ENCODE measurements around the gene FUT7.
"Not testable (repeated sequence)": the region's sequence is repeated elsewhere in the genome, so short reads cannot be mapped to it uniquely, and the experiment has no call there.

The FUT7 gene

DNA sequence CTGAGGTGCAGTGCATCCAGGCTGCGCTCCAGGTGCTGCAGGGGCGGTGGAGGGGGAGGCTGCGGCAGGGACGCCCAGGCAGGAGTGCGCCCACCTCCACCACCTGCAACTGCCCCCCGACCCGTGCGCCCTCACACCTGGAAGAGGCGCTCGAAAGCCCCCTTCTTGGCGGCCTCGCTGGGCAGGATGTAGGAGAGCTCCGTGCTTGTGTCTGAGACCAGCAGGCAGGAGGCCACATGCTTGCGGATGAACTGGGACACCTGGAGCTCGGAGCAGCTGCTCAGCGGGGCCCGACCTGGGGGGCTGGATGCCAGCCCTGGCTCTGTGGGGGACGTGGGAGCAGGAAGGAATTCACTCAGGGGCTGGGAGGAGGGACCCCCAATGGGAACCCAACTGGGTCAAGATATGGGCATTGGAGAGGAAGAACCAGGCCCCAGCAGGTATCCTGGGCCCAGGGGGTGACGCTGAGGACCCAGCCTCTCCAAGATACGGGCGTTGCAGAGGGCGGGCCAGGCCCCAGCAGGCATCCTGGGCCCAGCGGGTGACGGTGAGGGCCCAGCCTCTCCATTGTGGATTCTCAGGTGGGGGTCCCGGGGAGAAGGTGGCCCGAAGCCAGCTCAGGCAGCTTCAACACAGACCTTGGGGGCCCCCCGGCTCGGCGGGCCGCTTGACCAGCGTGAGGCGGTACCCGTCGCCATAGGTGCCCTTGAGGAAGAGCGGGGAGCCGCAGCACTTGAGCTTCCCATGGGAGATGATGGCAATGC, 16.9 kb downstream of the FUT7 start:
- Mint-ChIP-seq H3K4me3 (no peak overlapping the region), H3K27me3 (no peaks in the 10 kb centered on the region), H3K4me1 (no peaks in the 10 kb centered on the region), H3K36me3 (ENCODE audit: low read depth) (no peaks in the 10 kb centered on the region), H3K9me3 (no peaks in the 10 kb centered on the region), H3K27ac (no peak overlapping the region)
- DNase-seq (no peak), ATAC-seq (no peak)

DNA sequence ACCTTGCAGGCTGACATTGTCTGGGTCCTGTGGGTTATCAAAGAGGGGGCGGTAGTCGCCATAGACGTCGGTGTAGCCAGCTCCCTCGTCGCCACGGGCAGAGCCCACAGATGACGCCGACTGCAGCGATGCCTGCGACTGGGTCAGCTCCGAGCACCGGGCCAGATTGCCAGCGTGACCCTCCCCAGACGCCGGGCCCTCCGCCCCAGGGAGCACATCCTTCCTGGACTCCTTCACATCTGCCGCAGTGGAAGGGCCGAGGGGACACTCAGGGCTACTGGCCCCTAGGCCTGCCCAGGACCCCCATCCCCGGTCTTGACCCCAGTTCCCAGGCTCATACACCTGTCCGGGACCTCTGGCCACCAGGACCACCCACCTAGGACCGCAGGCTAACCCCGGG, 17.7 kb downstream of the FUT7 start:
- Mint-ChIP-seq H3K27ac (no peak overlapping the region), H3K9me3 (no peaks in the 10 kb centered on the region)
- no peak for DNase-seq

GRCh38 chr9:137013571-137013940, 18.3 kb downstream of the FUT7 start:
- Mint-ChIP-seq H3K27me3 (no peaks in the 10 kb centered on the region), H3K4me3 (no peak overlapping the region), H3K36me3 (ENCODE audit: low read depth) (no peaks in the 10 kb centered on the region), H3K9me3 (no peaks in the 10 kb centered on the region), H3K27ac (no peak overlapping the region), H3K4me1 (no peaks in the 10 kb centered on the region)
- ATAC-seq: no peak
- no peak for DNase-seq

More for the DNA sequence above, 17.7 kb downstream of the FUT7 start:
- Mint-ChIP-seq H3K36me3 (ENCODE audit: low read depth) (no peaks in the 10 kb centered on the region), H3K27me3 (no peaks in the 10 kb centered on the region), H3K4me1 (no peaks in the 10 kb centered on the region), H3K4me3 (no peak overlapping the region)
- no peak for ATAC-seq

- Mint-ChIP-seq H3K4me1 (no peaks in the 10 kb centered on the region), H3K4me3 (no peak overlapping the region), H3K9me3 (no peaks in the 10 kb centered on the region), H3K27me3 (no peaks in the 10 kb centered on the region), H3K27ac (no peak overlapping the region), H3K36me3 (ENCODE audit: low read depth) (no peaks in the 10 kb centered on the region)
- ATAC-seq: no peak
- DNase-seq: no peak
Observed at GRCh38 chr9:137012694-137013570, 19.0 kb downstream of the FUT7 start.

DNA sequence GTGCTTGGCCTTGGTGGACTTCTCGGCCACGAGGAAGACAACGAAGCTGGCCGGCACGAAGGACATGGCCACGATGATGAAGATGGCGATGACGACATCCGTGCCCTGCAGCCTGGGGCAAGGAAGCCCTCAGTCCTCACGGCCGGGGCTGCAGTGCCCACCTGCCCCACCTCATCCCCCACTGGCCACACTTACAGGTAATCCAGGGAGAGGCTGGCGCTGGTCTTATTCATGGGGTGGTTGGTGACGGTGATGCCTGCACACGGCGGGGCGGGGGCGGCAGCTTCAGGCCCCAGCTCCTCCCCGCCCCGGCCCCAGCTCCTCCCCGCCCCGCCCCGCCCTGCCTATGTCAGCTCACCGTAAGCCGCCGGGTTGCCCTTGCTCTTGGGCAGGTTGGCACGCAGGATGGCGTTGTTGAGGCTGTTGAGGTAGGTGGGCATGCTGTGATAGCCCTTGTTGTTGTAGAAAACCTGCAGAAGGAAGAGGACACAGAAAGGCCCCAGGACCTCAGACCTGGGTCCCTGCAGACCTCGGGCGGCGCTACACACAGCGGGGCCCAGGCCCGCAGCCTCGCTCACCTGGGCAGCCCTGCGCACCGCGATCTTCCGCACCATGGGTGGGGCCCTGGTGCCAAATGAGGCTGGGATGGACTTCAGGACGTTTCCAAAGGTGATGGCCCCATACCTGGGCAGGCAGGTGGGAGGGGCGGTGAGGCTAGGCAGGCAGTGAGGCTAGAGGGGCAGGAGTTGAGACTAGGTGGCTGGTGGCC, 19.8 kb downstream of the FUT7 start:
- H3K27me3 Mint-ChIP-seq: no peaks in the 10 kb centered on the region
- H3K9me3 Mint-ChIP-seq: no peaks in the 10 kb centered on the region
- H3K27ac Mint-ChIP-seq: no peak overlapping the region
- DNase-seq (no peak), ATAC-seq (no peak)
- no peaks in the 10 kb centered on the region for H3K36me3 Mint-ChIP-seq (ENCODE audit: low read depth)
- no peak overlapping the region for H3K4me3 Mint-ChIP-seq
- H3K4me1 Mint-ChIP-seq: no peaks in the 10 kb centered on the region

DNA sequence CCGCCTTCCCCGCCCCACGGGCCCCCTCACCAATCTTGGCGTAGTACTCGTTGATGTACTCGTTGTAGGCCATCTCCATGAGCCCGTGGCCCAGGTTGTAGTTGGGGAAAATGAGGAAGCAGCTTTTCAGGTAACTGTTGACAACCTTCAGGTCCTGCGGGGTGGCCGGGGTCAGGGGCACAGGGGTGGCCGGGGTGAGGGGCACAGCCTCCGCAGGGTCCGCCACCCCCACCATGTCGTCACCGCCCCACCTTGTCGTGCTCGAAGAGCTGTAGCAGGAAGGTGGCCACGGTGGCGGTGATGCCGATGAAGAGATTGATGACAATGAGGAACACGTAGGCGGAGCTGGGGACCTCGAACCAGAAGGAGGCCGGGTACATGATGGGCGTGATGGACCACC, 20.7 kb downstream of the FUT7 start:
- no peaks in the 10 kb centered on the region for H3K36me3 Mint-ChIP-seq (ENCODE audit: low read depth)
- no peak overlapping the region for H3K27ac Mint-ChIP-seq
- ATAC-seq (no peak), DNase-seq (no peak)
- H3K27me3 Mint-ChIP-seq: no peaks in the 10 kb centered on the region
- peaks cover 5% of the 10 kb centered on the region for H3K4me1 Mint-ChIP-seq
- no peaks in the 10 kb centered on the region for H3K9me3 Mint-ChIP-seq
- H3K4me3 Mint-ChIP-seq: no peak overlapping the region

- ATAC-seq (no peak), DNase-seq (no peak)
- Mint-ChIP-seq H3K9me3 (no peaks in the 10 kb centered on the region), H3K4me3 (no peak overlapping the region), H3K27ac (no peak overlapping the region), H3K36me3 (ENCODE audit: low read depth) (no peaks in the 10 kb centered on the region), H3K4me1 (peaks cover 9% of the 10 kb centered on the region), H3K27me3 (no peaks in the 10 kb centered on the region)
Observed at GRCh38 chr9:137009938-137010732, 21.8 kb downstream of the FUT7 start.

- Mint-ChIP-seq H3K9me3 (no peaks in the 10 kb centered on the region), H3K36me3 (ENCODE audit: low read depth) (no peaks in the 10 kb centered on the region), H3K27ac (no peak overlapping the region), H3K27me3 (no peaks in the 10 kb centered on the region), H3K4me1 (peaks cover 14% of the 10 kb centered on the region), H3K4me3 (no peak overlapping the region)
- ATAC-seq (no peak), DNase-seq (no peak)
Observed at GRCh38 chr9:137009217-137009616, 22.7 kb downstream of the FUT7 start.

GRCh38 chr9:137008312-137008711, 23.6 kb downstream of the FUT7 start:
- no peak for ATAC-seq
- H3K36me3 Mint-ChIP-seq (ENCODE audit: low read depth): no peaks in the 10 kb centered on the region
- no peak overlapping the region for H3K4me3 Mint-ChIP-seq

DNA sequence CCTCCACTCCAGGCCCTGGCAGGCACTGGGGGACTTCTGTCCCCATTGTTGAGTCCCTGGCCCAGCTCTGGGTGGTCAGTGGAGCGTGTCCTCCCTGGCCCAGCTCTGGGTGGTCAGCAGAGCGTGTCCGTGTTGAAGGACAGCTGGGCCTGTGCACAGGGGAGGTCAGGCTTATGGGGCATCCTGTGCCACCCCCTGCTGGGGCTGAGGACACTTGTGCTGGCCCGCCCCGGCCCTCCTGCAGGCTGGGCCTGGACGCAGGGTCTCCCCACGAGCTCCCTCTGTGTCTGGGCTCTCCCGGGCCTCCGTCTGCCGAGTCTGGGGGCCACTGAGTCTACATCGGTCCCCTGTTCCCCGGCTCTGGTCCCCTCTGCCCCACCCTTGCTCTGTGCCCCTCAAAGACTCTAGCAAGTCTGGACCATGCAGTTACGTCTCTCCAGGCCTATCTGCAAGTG, 24.0 kb downstream of the FUT7 start:
- ATAC-seq (no peak), DNase-seq (no peak)
- no peaks in the 10 kb centered on the region for H3K9me3 Mint-ChIP-seq
- H3K4me3 Mint-ChIP-seq: no peak overlapping the region
- no peak overlapping the region for H3K27ac Mint-ChIP-seq
- peaks cover 14% of the 10 kb centered on the region for H3K4me1 Mint-ChIP-seq
- H3K36me3 Mint-ChIP-seq (ENCODE audit: low read depth): no peaks in the 10 kb centered on the region
- no peaks in the 10 kb centered on the region for H3K27me3 Mint-ChIP-seq

More at GRCh38 chr9:137008312-137008711, 23.6 kb downstream of the FUT7 start:
- Mint-ChIP-seq H3K27ac (no peak overlapping the region), H3K27me3 (no peaks in the 10 kb centered on the region), H3K9me3 (no peaks in the 10 kb centered on the region), H3K4me1 (peaks cover 14% of the 10 kb centered on the region)
- DNase-seq: no peak

- DNase-seq: no peak
- no peaks in the 10 kb centered on the region for H3K36me3 Mint-ChIP-seq (ENCODE audit: low read depth)
- no peaks in the 10 kb centered on the region for H3K27me3 Mint-ChIP-seq
- peaks cover 14% of the 10 kb centered on the region for H3K4me1 Mint-ChIP-seq
- H3K9me3 Mint-ChIP-seq: no peaks in the 10 kb centered on the region
- no peak overlapping the region for H3K27ac Mint-ChIP-seq
- ATAC-seq: no peak
- H3K4me3 Mint-ChIP-seq: no peak overlapping the region
Observed at GRCh38 chr9:137007108-137007815, 24.6 kb downstream of the FUT7 start.

- Mint-ChIP-seq H3K9me3 (no peaks in the 10 kb centered on the region), H3K4me3 (no peak overlapping the region), H3K27me3 (no peaks in the 10 kb centered on the region), H3K4me1 (peaks cover 14% of the 10 kb centered on the region), H3K36me3 (ENCODE audit: low read depth) (no peaks in the 10 kb centered on the region), H3K27ac (no peak overlapping the region)
- ATAC-seq (peak; percentile 44), DNase-seq (peak; percentile 45)
Observed at GRCh38 chr9:137006116-137007003, 25.5 kb downstream of the FUT7 start.

GRCh38 chr9:137004285-137004684, 27.6 kb downstream of the FUT7 start:
- H3K9me3 Mint-ChIP-seq; H3K4me3 Mint-ChIP-seq; H3K27me3 Mint-ChIP-seq; H3K36me3 Mint-ChIP-seq (ENCODE audit: low read depth); H3K27ac Mint-ChIP-seq; DNase-seq; ATAC-seq: not testable (repeated sequence)
- H3K4me1 Mint-ChIP-seq: peaks cover 30% of the 10 kb centered on the region

All from activated naive CD8-positive, alpha-beta T cell treated with anti-CD3 and anti-CD28 coated beads, Interleukin-2, amount 50 U/mL, for 24 hours (primary cell).